Cardiac fibroblast (primary cell): Measurements from ENCODE around the gene FAM219A.

Experiments
- DNase-seq, 2 donors: peaks; one replicate each; pipeline versions ENCODE4 v3.0.0 to v3.0.0-alpha.2; 2010; ENCODE audit warnings: low read depth in 2 of 2
- H3K4me3 ChIP-seq, 2 donors: replicated peaks in 1 of 2; 1 replicate in 1 of 2; 2 replicates in 1 of 2; pipeline ENCODE4 v1.5.1; 2011; ENCODE audit warnings: low read depth in 2 of 2, low read length in 2 of 2, mild to moderate bottlenecking in 2 of 2, moderate library complexity in 1 of 2
- CTCF ChIP-seq: IDR thresholded peaks from one replicate; pipeline ENCODE4 v1.5.1; 2011; ENCODE audit warnings: low read depth, mild to moderate bottlenecking, low read length, inconsistent platforms

Gene FAM219A

GRCh38 chr9:34496149-34496712 lies 37.9 kb upstream of the FAM219A start:
- TF ChIP-seq CTCF: no peak
- H3K4me3 ChIP-seq: no peak overlapping the region

GRCh38 chr9:34493972-34494535 lies 35.7 kb upstream of the FAM219A start:
- peak; percentile 50 to 64 for DNase-seq
- H3K4me3 ChIP-seq: no peak overlapping the region
- no peak for TF ChIP-seq CTCF

More at GRCh38 chr9:34496149-34496712, 37.9 kb upstream of the FAM219A start:
- peak; percentile 39 to 69 for DNase-seq

- DNase-seq: no peak
- H3K4me3 ChIP-seq: no peak overlapping the region
- TF ChIP-seq CTCF: no peak
Measured at GRCh38 chr9:34492051-34492450, 33.7 kb upstream of the FAM219A start.

- no peak overlapping the region for H3K4me3 ChIP-seq
- no peak for DNase-seq
- TF ChIP-seq CTCF: no peak
Measured at GRCh38 chr9:34491596-34491995, 33.2 kb upstream of the FAM219A start.

- no peak overlapping the region for H3K4me3 ChIP-seq
- TF ChIP-seq CTCF: no peak
- DNase-seq: no peak
Measured at GRCh38 chr9:34490760-34491159, 32.4 kb upstream of the FAM219A start.

- TF ChIP-seq CTCF: no peak
- no peak for DNase-seq
- no peak overlapping the region for H3K4me3 ChIP-seq
Measured at GRCh38 chr9:34490360-34490759, 32.0 kb upstream of the FAM219A start.

GRCh38 chr9:34486572-34486971 lies 28.2 kb upstream of the FAM219A start:
- TF ChIP-seq CTCF: no peak
- no peak for DNase-seq
- H3K4me3 ChIP-seq: no peak overlapping the region
